GM23338 (cell line): ENCODE data around the gene IGSF11.

Experiments
- CTCF ChIP-seq, 2 experiments: fragments of 200-600 bp in 1 of 2; sonication (generic) in 1 of 2; conservative IDR thresholded peaks; 2 replicates each; pipeline versions ENCODE4 v1.5.1 to v1.6.1; 2016 to 2017; ENCODE audit warnings: antibody characterized with exemption in 2 of 2, low read depth in 2 of 2, mild to moderate bottlenecking in 2 of 2, moderate library complexity in 1 of 2
- EZH2 ChIP-seq: fragments of 200-600 bp; sonication (generic); IDR thresholded peaks from one replicate; pipeline ENCODE4 v1.8.0; 2017; ENCODE audit warnings: antibody characterized with exemption, mild to moderate bottlenecking, low read depth; ENCODE audit not compliant: unreplicated experiment
- EZH2phosphoT487 ChIP-seq: fragments of 200-600 bp; sonication (generic); IDR thresholded peaks from one replicate; pipeline ENCODE4 v1.8.1; 2018; ENCODE audit warnings: antibody characterized with exemption; ENCODE audit not compliant: unreplicated experiment
- JUNB ChIP-seq: IDR thresholded peaks from one replicate; pipeline ENCODE4 v1.6.1; 2016; ENCODE audit warnings: antibody characterized with exemption; ENCODE audit not compliant: unreplicated experiment
- POLR2AphosphoS5 ChIP-seq: IDR thresholded peaks from 2 replicates; pipeline ENCODE4 v1.6.1; 2016; ENCODE audit warnings: antibody characterized with exemption, low read depth
- REST ChIP-seq: IDR thresholded peaks from one replicate; pipeline ENCODE4 v1.6.1; 2018; ENCODE audit warnings: antibody characterized with exemption; ENCODE audit not compliant: unreplicated experiment
- ZNF114 ChIP-seq: fragments of 250-450 bp; sonication (Bioruptor Pico); IDR thresholded peaks from 2 replicates; pipeline ENCODE4 v1.5.0; 2020; ENCODE audit warnings: mild to moderate bottlenecking, moderate library complexity

DNA sequence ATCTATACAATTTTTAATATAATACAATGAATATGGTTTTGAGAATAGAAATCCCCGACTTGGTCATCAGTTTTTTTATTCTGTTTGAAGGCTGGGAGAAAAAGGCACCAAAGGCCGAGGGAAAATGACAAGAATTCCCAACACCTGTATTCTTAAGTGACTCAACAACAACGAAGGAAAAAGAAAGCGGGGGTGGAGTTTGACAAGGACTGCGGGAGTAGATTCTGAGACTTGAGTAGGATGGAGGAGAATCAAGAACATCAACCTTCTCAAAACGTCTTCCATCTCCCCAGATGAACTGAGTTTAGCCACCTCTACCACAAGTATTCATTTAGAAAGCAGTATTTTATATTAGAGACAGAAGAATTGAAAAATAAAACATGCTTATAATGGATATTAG, 107.2 kb downstream of the IGSF11 start:
- TF ChIP-seq CTCF (conservative IDR thresholded peaks at IDR 0.05; ENCODE audit: low read depth in 2 of 2) (no peak), JUNB (no peak), REST (no peak), EZH2 (no peak), POLR2AphosphoS5 (no peak), EZH2phosphoT487 (no peak), ZNF114 (CRISPR knock-in tag) (no peak)
